Measurements from ENCODE around the gene HSPA1L.

The HSPA1L gene

GRCh38 chr6:31784098-31784925, 30.8 kb downstream of the HSPA1L start:
- no peak for DNase-seq (ENCODE audit: low read depth in 2 of 3, low spot score in 1 of 3)

- DNase-seq (ENCODE audit: low read depth in 2 of 3, low spot score in 1 of 3): no peak
These were observed 32.8 kb downstream of the HSPA1L start for GRCh38 chr6:31782126-31782855.

GRCh38 chr6:31781244-31782125, 33.6 kb downstream of the HSPA1L start:
- DNase-seq (ENCODE audit: low read depth in 2 of 3, low spot score in 1 of 3): no peak

- DNase-seq (ENCODE audit: low read depth in 2 of 3, low spot score in 1 of 3): no peak
These were observed 34.4 kb downstream of the HSPA1L start for GRCh38 chr6:31780507-31781243.

- no peak for DNase-seq (ENCODE audit: low read depth in 2 of 3, low spot score in 1 of 3)
These were observed 35.2 kb downstream of the HSPA1L start for GRCh38 chr6:31779908-31780307.

GRCh38 chr6:31778999-31779885, 35.8 kb downstream of the HSPA1L start:
- DNase-seq (ENCODE audit: low read depth in 2 of 3, low spot score in 1 of 3): no peak

GRCh38 chr6:31778193-31778592, 36.9 kb downstream of the HSPA1L start:
- no peak for DNase-seq (ENCODE audit: low read depth in 2 of 3, low spot score in 1 of 3)

GRCh38 chr6:31777667-31778050, 37.4 kb downstream of the HSPA1L start:
- no peak for DNase-seq (ENCODE audit: low read depth in 2 of 3, low spot score in 1 of 3)

GRCh38 chr6:31776989-31777666, 38.0 kb downstream of the HSPA1L start, which contains the start of gene VWA7:
Gene VWA7, minus strand, starts transcription at chr6:31777328. Its CDS starts 549 bp downstream, at chr6:31776779.
- peak; percentile 69 to 72 (median 69) for DNase-seq (ENCODE audit: low read depth in 2 of 3, low spot score in 1 of 3)

GRCh38 chr6:31776485-31776988, 38.5 kb downstream of the HSPA1L start:
- no peak for DNase-seq (ENCODE audit: low read depth in 2 of 3, low spot score in 1 of 3)

GRCh38 chr6:31775633-31776484, 39.2 kb downstream of the HSPA1L start:
- no peak for DNase-seq (ENCODE audit: low read depth in 2 of 3, low spot score in 1 of 3)

GRCh38 chr6:31775184-31775583, 39.9 kb downstream of the HSPA1L start:
- DNase-seq (ENCODE audit: low read depth in 2 of 3, low spot score in 1 of 3): no peak

GRCh38 chr6:31771992-31772358, 43.1 kb downstream of the HSPA1L start:
- no peak for DNase-seq (ENCODE audit: low read depth in 2 of 3, low spot score in 1 of 3)

GRCh38 chr6:31770860-31771259, 44.2 kb downstream of the HSPA1L start:
- DNase-seq (ENCODE audit: low read depth in 2 of 3, low spot score in 1 of 3): no peak

- peak; percentile 74 to 82 (median 75) for DNase-seq (ENCODE audit: low read depth in 2 of 3, low spot score in 1 of 3)
These were observed 45.3 kb downstream of the HSPA1L start for GRCh38 chr6:31769684-31770371.

- no peak for DNase-seq (ENCODE audit: low read depth in 2 of 3, low spot score in 1 of 3)
These were observed 46.5 kb downstream of the HSPA1L start for GRCh38 chr6:31768363-31769257.
